Endodermal cell (in vitro differentiated cells): ENCODE results near the gene PARL. TPM values are rescaled to one million over a fixed set of nuclear protein-coding genes. Genes with fewer than 3 reads are reported as not detected.

Experiments used
- DNase-seq: peaks from one replicate; pipeline ENCODE4 v3.0.0-alpha.2; 2017
- H3K27ac ChIP-seq: 2 replicates; pipeline ENCODE4 v1.5.1; 2013; ENCODE audit warnings: mild to moderate bottlenecking, low read depth, low read length, moderate library complexity
- H3K27me3 ChIP-seq: 2 replicates; pipeline ENCODE4 v1.6.1; 2013; ENCODE audit warnings: mild to moderate bottlenecking, low read length, moderate library complexity; ENCODE audit not compliant: insufficient read depth, control insufficient read depth, poor library complexity, severe bottlenecking
- H3K36me3 ChIP-seq: 2 replicates; pipeline ENCODE4 v1.7.0; 2013; ENCODE audit warnings: mild to moderate bottlenecking, low read length, moderate library complexity; ENCODE audit not compliant: control insufficient read depth, insufficient read depth
- H3K4me1 ChIP-seq: one replicate; pipeline ENCODE4 v1.7.0; 2013; ENCODE audit warnings: low read length; ENCODE audit not compliant: control insufficient read depth, insufficient read depth
- H3K4me3 ChIP-seq: 2 replicates; pipeline ENCODE4 v1.5.1; 2013; ENCODE audit warnings: mild to moderate bottlenecking, low read length, moderate library complexity
- H3K9ac ChIP-seq: 2 replicates; pipeline ENCODE4 v1.6.1; 2013; ENCODE audit warnings: mild to moderate bottlenecking, low read length, moderate library complexity; ENCODE audit not compliant: poor library complexity, severe bottlenecking; ENCODE audit errors: extremely low read depth
- H3K9me3 ChIP-seq: 2 replicates; pipeline ENCODE4 v1.6.1; 2013; ENCODE audit warnings: mild to moderate bottlenecking, low read length, moderate library complexity; ENCODE audit not compliant: control insufficient read depth
- H3K27ac Mint-ChIP-seq: 2 replicates; pipeline ENCODE4 v1.8.0; 2020; ENCODE audit warnings: mixed read lengths
- H3K27me3 Mint-ChIP-seq: 2 replicates; pipeline ENCODE4 v1.8.0; 2021; ENCODE audit warnings: mild to moderate bottlenecking, mixed read lengths; ENCODE audit not compliant: insufficient read depth
- H3K36me3 Mint-ChIP-seq: 2 replicates; pipeline ENCODE4 v1.8.0; 2020; ENCODE audit warnings: low read depth, mixed read lengths
- H3K4me1 Mint-ChIP-seq: 2 replicates; pipeline ENCODE4 v1.8.0; 2020; ENCODE audit warnings: mixed read lengths
- H3K4me3 Mint-ChIP-seq: 2 replicates; pipeline ENCODE4 v1.8.0; 2020; ENCODE audit warnings: mild to moderate bottlenecking, moderate library complexity, mixed read lengths
- H3K9me3 Mint-ChIP-seq: 2 replicates; pipeline ENCODE4 v1.8.0; 2020; ENCODE audit warnings: mild to moderate bottlenecking, mixed read lengths
- WGBS, 2 experiments: methylation state at CpG; one replicate each; pipeline versions ENCODE4 v1.1.5 to v1.1.7; 2013; ENCODE audit warnings: missing lambda C conversion rate in 2 of 2, mixed read lengths in 1 of 2; ENCODE audit not compliant: insufficient coverage in 1 of 2, insufficient read length in 1 of 2; 5-methylcytosine and 5-hydroxymethylcytosine counted together
- total RNA-seq, 2 donors: library from RNA; stranded (reverse); fragmentation: NEBNext Ultra II Directional in 1 of 2; extraction: Animal tissue kit (Norgen Biotek cat#: 25700) in 1 of 2; gene quantifications; 2 replicates in 1 of 2; 3 replicates in 1 of 2; pipeline ENCODE4 v1.2.1, GENCODE V29; 2021
- TF ChIP-seq, protein P1 (sequence below): fragments of 200-600 bp; sonication (generic); conservative IDR thresholded peaks from 2 replicates; pipeline ENCODE4 v1.5.0; 2021; ENCODE audit warnings: antibody characterized with exemption, mild to moderate bottlenecking

PARL gene
- total RNA-seq, 2 donors from 2014 or later = 77.3 to 83.0 TPM

DNA sequence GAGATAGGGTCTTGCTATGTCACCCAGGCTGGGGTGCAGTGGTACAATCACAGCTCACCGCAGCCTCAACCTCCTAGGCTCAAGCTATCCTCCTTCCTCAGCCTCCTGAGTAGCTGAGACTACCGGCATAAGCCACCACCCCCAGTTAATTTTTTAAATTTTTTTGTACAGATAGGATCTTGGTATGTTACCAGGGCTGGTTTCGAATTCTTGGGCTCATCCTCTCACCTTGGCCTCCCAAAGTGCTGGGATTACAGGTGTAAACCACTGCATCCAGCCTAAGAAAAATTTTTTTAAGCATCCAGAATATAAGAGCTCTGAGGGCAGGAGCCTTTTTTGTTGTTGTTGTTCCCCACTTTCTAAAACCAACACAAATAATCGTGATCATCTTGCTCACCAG lies 44.9 kb downstream of the PARL start:
- Mint-ChIP-seq H3K36me3 (peaks cover 61% of the 10 kb centered on the region), H3K27me3 (no peaks in the 10 kb centered on the region), H3K4me3 (no peak overlapping the region), H3K9me3 (no peaks in the 10 kb centered on the region), H3K4me1 (no peaks in the 10 kb centered on the region), H3K27ac (no peak overlapping the region)
- TF ChIP-seq, protein P1, sequence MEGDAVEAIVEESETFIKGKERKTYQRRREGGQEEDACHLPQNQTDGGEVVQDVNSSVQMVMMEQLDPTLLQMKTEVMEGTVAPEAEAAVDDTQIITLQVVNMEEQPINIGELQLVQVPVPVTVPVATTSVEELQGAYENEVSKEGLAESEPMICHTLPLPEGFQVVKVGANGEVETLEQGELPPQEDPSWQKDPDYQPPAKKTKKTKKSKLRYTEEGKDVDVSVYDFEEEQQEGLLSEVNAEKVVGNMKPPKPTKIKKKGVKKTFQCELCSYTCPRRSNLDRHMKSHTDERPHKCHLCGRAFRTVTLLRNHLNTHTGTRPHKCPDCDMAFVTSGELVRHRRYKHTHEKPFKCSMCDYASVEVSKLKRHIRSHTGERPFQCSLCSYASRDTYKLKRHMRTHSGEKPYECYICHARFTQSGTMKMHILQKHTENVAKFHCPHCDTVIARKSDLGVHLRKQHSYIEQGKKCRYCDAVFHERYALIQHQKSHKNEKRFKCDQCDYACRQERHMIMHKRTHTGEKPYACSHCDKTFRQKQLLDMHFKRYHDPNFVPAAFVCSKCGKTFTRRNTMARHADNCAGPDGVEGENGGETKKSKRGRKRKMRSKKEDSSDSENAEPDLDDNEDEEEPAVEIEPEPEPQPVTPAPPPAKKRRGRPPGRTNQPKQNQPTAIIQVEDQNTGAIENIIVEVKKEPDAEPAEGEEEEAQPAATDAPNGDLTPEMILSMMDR = no peak
- Histone ChIP-seq H3K4me1 (no peaks in the 10 kb centered on the region), H3K9me3 (no peaks in the 10 kb centered on the region), H3K4me3 (no peak overlapping the region), H3K9ac (no peak overlapping the region), H3K27ac (no peak overlapping the region), H3K36me3 (peaks cover 67% of the 10 kb centered on the region), H3K27me3 (no peaks in the 10 kb centered on the region)
- WGBS, 2 experiments = 92 to 100% methylated on average over 2 to 4 of the region's 4 CpGs
- no peak for DNase-seq

DNA sequence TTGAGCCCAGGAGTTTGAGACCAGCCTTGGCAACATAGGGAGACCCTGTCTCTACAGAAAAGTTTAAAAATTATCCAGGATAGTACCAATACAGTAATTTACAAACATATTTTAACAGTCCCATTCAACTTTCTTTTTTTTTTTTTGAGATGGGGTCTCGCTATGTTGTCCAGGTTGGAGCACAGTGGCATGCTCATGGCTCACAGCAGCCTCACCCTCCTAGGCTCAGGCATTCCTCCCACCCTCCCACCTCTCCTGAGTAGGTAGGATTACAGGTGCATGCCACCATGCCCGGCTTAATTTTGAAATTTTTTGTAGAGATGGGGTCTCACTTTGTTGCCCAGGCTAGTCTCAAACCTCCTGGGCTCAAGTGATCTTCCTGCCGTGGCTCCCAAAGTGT lies 46.8 kb downstream of the PARL start:
- no peaks in the 10 kb centered on the region for H3K9me3 Mint-ChIP-seq
- H3K9ac ChIP-seq = no peak overlapping the region
- no peak overlapping the region for H3K4me3 Mint-ChIP-seq
- H3K27ac ChIP-seq = no peak overlapping the region
- H3K27me3 ChIP-seq = no peaks in the 10 kb centered on the region
- no peak overlapping the region for H3K4me3 ChIP-seq
- no peak for DNase-seq
- peaks cover 68% of the 10 kb centered on the region for H3K36me3 ChIP-seq
- H3K4me1 ChIP-seq = no peaks in the 10 kb centered on the region
- H3K27ac Mint-ChIP-seq = no peak overlapping the region
- WGBS, 2 experiments = 81 to 83% methylated on average over 1 to 3 of the region's 3 CpGs
- H3K36me3 Mint-ChIP-seq = peaks cover 63% of the 10 kb centered on the region
- H3K4me1 Mint-ChIP-seq = no peaks in the 10 kb centered on the region
- H3K27me3 Mint-ChIP-seq = no peaks in the 10 kb centered on the region
- H3K9me3 ChIP-seq = no peaks in the 10 kb centered on the region
- TF ChIP-seq, protein P1 = no peak

DNA sequence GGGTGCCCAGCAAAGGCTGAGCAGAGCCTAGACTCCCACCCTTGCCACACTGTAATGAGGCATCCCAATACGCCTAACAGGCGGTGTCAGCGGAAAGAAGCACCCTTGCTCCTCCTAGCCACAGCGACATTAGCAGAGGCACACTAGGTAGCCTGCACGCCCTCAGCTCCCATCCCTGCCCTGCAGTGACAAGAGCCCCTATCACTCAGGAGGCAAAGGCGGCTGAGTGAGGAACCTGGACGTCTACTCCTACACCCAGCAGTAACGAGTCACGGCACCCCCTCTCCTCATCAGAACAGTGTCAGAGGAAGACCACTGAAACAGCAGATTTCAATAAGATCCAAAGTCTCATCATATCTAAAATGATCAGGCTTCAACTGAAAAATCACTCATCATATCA lies 47.3 kb downstream of the PARL start:
- Histone ChIP-seq H3K9ac (no peak overlapping the region), H3K4me3 (no peak overlapping the region), H3K9me3 (no peaks in the 10 kb centered on the region), H3K36me3 (peaks cover 70% of the 10 kb centered on the region), H3K27ac (no peak overlapping the region), H3K4me1 (no peaks in the 10 kb centered on the region), H3K27me3 (no peaks in the 10 kb centered on the region)
- Mint-ChIP-seq H3K4me3 (no peak overlapping the region), H3K27ac (peak overlapping the region; percentile 31), H3K4me1 (no peaks in the 10 kb centered on the region), H3K9me3 (no peaks in the 10 kb centered on the region), H3K36me3 (peaks cover 68% of the 10 kb centered on the region), H3K27me3 (no peaks in the 10 kb centered on the region)
- no peak for DNase-seq
- TF ChIP-seq, protein P1 = no peak
- 90 to 95% methylated on average over 4 to 9 of the region's 9 CpGs for WGBS, 2 experiments
